ENCODE data around the gene OR52A5. TPM values are rescaled to one million over a fixed set of nuclear protein-coding genes. Genes with fewer than 3 reads are reported as not detected.

OR52A5 gene
- total RNA-seq, 1 experiment from 2014 or later, result not detected

GRCh38 chr11:5124891-5125620 is 13.1 kb downstream of the OR52A5 start:
- in situ Hi-C loops (cut with HindIII; ENCODE audit: low pct_unique_long_range_greater_than_20kb, low sequenced_read_pairs), result no loop called here
- no peak for DNase-seq (ENCODE audit: low read depth, low spot score)

- in situ Hi-C loops (cut with HindIII; ENCODE audit: low pct_unique_long_range_greater_than_20kb, low sequenced_read_pairs), result no loop called here
Observed at GRCh38 chr11:5123802-5124521, 14.2 kb downstream of the OR52A5 start.

GRCh38 chr11:5118893-5119292 is 19.3 kb downstream of the OR52A5 start:
- no peak for DNase-seq (ENCODE audit: low read depth, low spot score)
- in situ Hi-C loops (cut with HindIII; ENCODE audit: low pct_unique_long_range_greater_than_20kb, low sequenced_read_pairs), result no loop called here

More at GRCh38 chr11:5123802-5124521, 14.2 kb downstream of the OR52A5 start:
- DNase-seq (ENCODE audit: low read depth, low spot score), result peak; percentile 85

GRCh38 chr11:5117588-5117987 is 20.6 kb downstream of the OR52A5 start:
- in situ Hi-C loops (cut with HindIII; ENCODE audit: low pct_unique_long_range_greater_than_20kb, low sequenced_read_pairs), result no loop called here

GRCh38 chr11:5115339-5115738 is 22.8 kb downstream of the OR52A5 start:
- no peak for DNase-seq (ENCODE audit: low read depth, low spot score)
- in situ Hi-C loops (cut with HindIII; ENCODE audit: low pct_unique_long_range_greater_than_20kb, low sequenced_read_pairs), result no loop called here

More at GRCh38 chr11:5117588-5117987, 20.6 kb downstream of the OR52A5 start:
- no peak for DNase-seq (ENCODE audit: low read depth, low spot score)

GRCh38 chr11:5107285-5107684 is 30.9 kb downstream of the OR52A5 start:
- DNase-seq (ENCODE audit: low read depth, low spot score), result no peak
- in situ Hi-C loops (cut with HindIII; ENCODE audit: low pct_unique_long_range_greater_than_20kb, low sequenced_read_pairs), result no loop called here

GRCh38 chr11:5103066-5103465 is 35.1 kb downstream of the OR52A5 start:
- no peak for DNase-seq (ENCODE audit: low read depth, low spot score)
- in situ Hi-C loops (cut with HindIII; ENCODE audit: low pct_unique_long_range_greater_than_20kb, low sequenced_read_pairs), result no loop called here

GRCh38 chr11:5102246-5102645 is 35.9 kb downstream of the OR52A5 start:
- in situ Hi-C loops (cut with HindIII; ENCODE audit: low pct_unique_long_range_greater_than_20kb, low sequenced_read_pairs), result no loop called here
- no peak for DNase-seq (ENCODE audit: low read depth, low spot score)

- DNase-seq (ENCODE audit: low read depth, low spot score), result no peak
- in situ Hi-C loops (cut with HindIII; ENCODE audit: low pct_unique_long_range_greater_than_20kb, low sequenced_read_pairs), result no loop called here
Observed at GRCh38 chr11:5096011-5096410, 42.1 kb downstream of the OR52A5 start.

- DNase-seq (ENCODE audit: low read depth, low spot score), result no peak
Observed at GRCh38 chr11:5092821-5093585, 45.2 kb downstream of the OR52A5 start.

GRCh38 chr11:5090668-5091067 is 47.5 kb downstream of the OR52A5 start:
- in situ Hi-C loops (cut with HindIII; ENCODE audit: low pct_unique_long_range_greater_than_20kb, low sequenced_read_pairs), result no loop called here
- DNase-seq (ENCODE audit: low read depth, low spot score), result no peak

More at GRCh38 chr11:5092821-5093585, 45.2 kb downstream of the OR52A5 start:
- in situ Hi-C loops (cut with HindIII; ENCODE audit: low pct_unique_long_range_greater_than_20kb, low sequenced_read_pairs), result no loop called here

- DNase-seq (ENCODE audit: low read depth, low spot score), result no peak
- in situ Hi-C loops (cut with HindIII; ENCODE audit: low pct_unique_long_range_greater_than_20kb, low sequenced_read_pairs), result no loop called here
Observed at GRCh38 chr11:5088556-5088955, 49.6 kb downstream of the OR52A5 start.

GRCh38 chr11:5083602-5084001 is 54.6 kb downstream of the OR52A5 start:
- no peak for DNase-seq (ENCODE audit: low read depth, low spot score)
- in situ Hi-C loops (cut with HindIII; ENCODE audit: low pct_unique_long_range_greater_than_20kb, low sequenced_read_pairs), result no loop called here

- in situ Hi-C loops (cut with HindIII; ENCODE audit: low pct_unique_long_range_greater_than_20kb, low sequenced_read_pairs), result no loop called here
- no peak for DNase-seq (ENCODE audit: low read depth, low spot score)
Observed at GRCh38 chr11:5081405-5081804, 56.8 kb downstream of the OR52A5 start.

Other genes starting within 250 kb of the OR52A5 start
- not detected in 2 replicates for gene OR51A7, start 234.6 kb downstream of the OR52A5 start, total RNA-seq (2014; rRNA removed; shearing (Covaris generic))
- not detected in 2 replicates for gene OR51G2, start 219.0 kb downstream of the OR52A5 start, total RNA-seq (2014; rRNA removed; shearing (Covaris generic))
- not detected in 2 replicates for gene OR51G1, start 214.0 kb downstream of the OR52A5 start, total RNA-seq (2014; rRNA removed; shearing (Covaris generic))
- gene OR51A4, start 190.8 kb downstream of the OR52A5 start, total RNA-seq (2014; rRNA removed; shearing (Covaris generic)), result not detected in 2 replicates
- gene OR51A2, start 182.6 kb downstream of the OR52A5 start, total RNA-seq (2014; rRNA removed; shearing (Covaris generic)), result not detected in 2 replicates
- gene OR51L1, start 143.5 kb downstream of the OR52A5 start, total RNA-seq (2014; rRNA removed; shearing (Covaris generic)), result not detected in 2 replicates
- not detected in 2 replicates for gene OR52J3, start 91.8 kb downstream of the OR52A5 start, total RNA-seq (2014; rRNA removed; shearing (Covaris generic))
- gene OR52E2, start 78.7 kb downstream of the OR52A5 start, total RNA-seq (2014; rRNA removed; shearing (Covaris generic)), result not detected in 2 replicates
- gene OR52E1, start 68.8 kb downstream of the OR52A5 start, total RNA-seq (2014; rRNA removed; shearing (Covaris generic)), result not detected in 2 replicates
- gene OR52A1, start 16.4 kb upstream of the OR52A5 start, total RNA-seq (2014; rRNA removed; shearing (Covaris generic)), result 0.05 TPM in 1 of 2 replicates, not detected in the other
- not detected in 2 replicates for gene OR51V1, start 62.3 kb upstream of the OR52A5 start, total RNA-seq (2014; rRNA removed; shearing (Covaris generic))
- gene HBB, start 88.7 kb upstream of the OR52A5 start, total RNA-seq (2014; rRNA removed; shearing (Covaris generic)), result not detected in 2 replicates
- gene HBD, start 96.1 kb upstream of the OR52A5 start, total RNA-seq (2014; rRNA removed; shearing (Covaris generic)), result not detected in 2 replicates
- gene HBG1, start 111.5 kb upstream of the OR52A5 start, total RNA-seq (2014; rRNA removed; shearing (Covaris generic)), result not detected in 2 replicates
- 1.4 and 4.4 TPM in 2 replicates for gene HBG2, start 116.4 kb upstream of the OR52A5 start, total RNA-seq (2014; rRNA removed; shearing (Covaris generic))
- 21.8 and 22.2 TPM in 2 replicates for gene HBE1, start 131.6 kb upstream of the OR52A5 start, total RNA-seq (2014; rRNA removed; shearing (Covaris generic))
- gene OR51B4, start 163.6 kb upstream of the OR52A5 start, total RNA-seq (2014; rRNA removed; shearing (Covaris generic)), result 9.0 and 10.7 TPM in 2 replicates
- 0.53 and 0.83 TPM in 2 replicates for gene OR51B2, start 185.9 kb upstream of the OR52A5 start, total RNA-seq (2014; rRNA removed; shearing (Covaris generic))
- gene OR51B5, start 205.2 kb upstream of the OR52A5 start, total RNA-seq (2014; rRNA removed; shearing (Covaris generic)), result 15.1 and 15.8 TPM in 2 replicates
- gene OR51B6, start 213.2 kb upstream of the OR52A5 start, total RNA-seq (2014; rRNA removed; shearing (Covaris generic)), result not detected in 2 replicates
- gene OR51M1, start 245.5 kb upstream of the OR52A5 start, total RNA-seq (2014; rRNA removed; shearing (Covaris generic)), result not detected in 2 replicates

Measured in SK-MEL-5 (cell line).